Measurements from ENCODE around the gene CXCL13.

- TF ChIP-seq CTCF (IDR thresholded peaks at IDR 0.05) = no peak
- no peak for TF ChIP-seq EZH2 (IDR thresholded peaks at IDR 0.05)
- TF ChIP-seq EZH2phosphoT487 (IDR thresholded peaks at IDR 0.05) = no peak
These were observed 45.5 kb upstream of the CXCL13 start for GRCh38 chr4:77560170-77560569.

Data from neural progenitor cell (in vitro differentiated cells).